H1 (cell line): Measurements from ENCODE around the gene MED6. TPM values are rescaled to one million over a fixed set of nuclear protein-coding genes. Genes with fewer than 3 reads are reported as not detected.
A peak's percentile ranks its signal among the peaks of the same experiment; 100 is the strongest.

Experiments used
- CTBP2 ChIP-seq: IDR thresholded peaks from 2 replicates; pipeline ENCODE4 v1.7.0; 2011; ENCODE audit warnings: borderline replicate concordance, mild to moderate bottlenecking, moderate library complexity, mixed read lengths, low read length; ENCODE audit not compliant: insufficient read depth, insufficient read length
- EP300 ChIP-seq, 2 experiments: IDR thresholded peaks; 1 replicate in 1 of 2; 2 replicates in 1 of 2; pipeline ENCODE4 v1.6.1; 2011 to 2012; ENCODE audit warnings: low read depth in 2 of 2, low read length in 2 of 2, mild to moderate bottlenecking in 2 of 2, borderline replicate concordance in 1 of 2, inconsistent platforms in 1 of 2, moderate library complexity in 1 of 2
- JUND ChIP-seq: IDR thresholded peaks from 2 replicates; pipeline ENCODE4 v1.6.1; 2011; ENCODE audit warnings: mild to moderate bottlenecking, improper control_type of control experiment, low read length
- MAFK ChIP-seq: IDR thresholded peaks from 2 replicates; pipeline ENCODE4 v1.6.1; 2012; ENCODE audit warnings: low read depth, mild to moderate bottlenecking, improper control_type of control experiment, low read length
- RNF2 ChIP-seq: fragments of 200-900, 300-1000 bp; sonication (generic); IDR thresholded peaks from 2 replicates; pipeline ENCODE4 v1.7.1; 2016; ENCODE audit warnings: borderline replicate concordance, low read depth, mild to moderate bottlenecking, antibody characterized with exemption, low read length; ENCODE audit not compliant: poor library complexity, severe bottlenecking; ENCODE audit errors: missing control alignments
- SRF ChIP-seq: IDR thresholded peaks from 2 replicates; pipeline ENCODE4 v1.6.1; 2011; ENCODE audit warnings: mild to moderate bottlenecking, low read depth, low read length, moderate library complexity
- TBP ChIP-seq: IDR thresholded peaks from 2 replicates; pipeline ENCODE4 v1.6.1; 2011; ENCODE audit warnings: low read depth, low read length, improper control_type of control experiment
- polyA plus RNA-seq, 7 experiments: library from polyadenylated mRNA; depleted of rRNA in 3 of 7; stranded (reverse) in 5 of 7; unstranded in 2 of 7; fragments of >200 nt in 5 of 7; fragments of 200-250 nt in 2 of 7; gene quantifications; 1 replicate in 5 of 7; 2 replicates in 1 of 7; 4 replicates in 1 of 7; pipeline versions ENCODE4 v1.2.1 to v1.2.3, GENCODE V29; 2011 to 2013; ENCODE audit warnings: missing spikeins in 2 of 7, mixed read lengths in 2 of 7
- total RNA-seq: library from RNA; stranded (reverse); fragmentation: NEBNext Ultra II Directional; extraction: Animal tissue kit (Norgen Biotek cat#: 25700); gene quantifications from 2 replicates; pipeline ENCODE4 v1.2.1, GENCODE V29; 2021

The MED6 gene
- total and polyA plus RNA-seq, 2 of the 8 experiments (the other 6 are each of a cell fraction or from before 2014, with no cell fraction given) = 33.1 to 39.7 TPM

DNA sequence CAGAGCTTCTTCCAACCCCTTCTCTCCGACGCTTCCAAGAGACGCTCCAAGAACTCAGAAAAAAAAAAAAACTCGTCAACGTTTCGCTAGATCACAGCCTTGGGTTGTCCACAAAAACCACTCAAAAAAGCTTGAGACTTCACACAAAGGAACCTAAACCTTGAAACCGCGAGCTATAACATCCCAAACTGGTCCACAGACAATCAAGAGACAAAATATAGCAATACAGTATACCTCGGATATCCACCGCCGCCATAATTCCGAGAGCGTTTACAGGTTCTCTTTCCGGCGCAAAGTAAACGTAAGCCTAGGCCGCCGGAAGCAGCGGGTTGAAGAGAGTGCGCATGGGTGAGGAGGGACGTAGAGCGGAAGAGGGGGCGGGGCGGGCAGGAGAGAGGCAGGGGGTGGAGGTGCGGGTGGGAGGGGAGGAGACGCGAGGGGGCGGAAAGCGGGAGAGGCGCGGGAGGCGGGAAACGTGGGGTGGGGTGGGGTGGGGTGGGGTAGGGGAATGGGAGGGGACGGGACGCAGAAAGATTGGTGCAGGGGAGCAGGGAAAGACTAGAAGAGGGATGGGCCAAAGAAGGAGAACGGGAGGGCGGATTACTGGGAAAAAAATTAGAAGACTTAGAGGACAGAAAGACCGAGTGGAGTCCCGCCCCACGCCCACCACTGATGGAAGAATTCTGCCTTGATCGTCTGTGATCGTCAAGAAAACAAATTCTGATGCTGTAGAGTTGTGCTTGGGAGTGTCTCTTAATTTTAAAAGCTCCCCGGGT, at the start of gene MED6 (continued):
- TF ChIP-seq SRF = peak; percentile 81
- no peak for TF ChIP-seq EP300 (IDR thresholded peaks at IDR 0.05; ENCODE audit: borderline replicate concordance in 1 of 2, low read depth in 2 of 2, low read length in 2 of 2)
- peak; percentile 77 for TF ChIP-seq TBP
- TF ChIP-seq CTBP2 = no peak
- TF ChIP-seq RNF2 = no peak
- no peak for TF ChIP-seq JUND
- no peak for TF ChIP-seq MAFK
